ENCODE data around the gene POC5.

- TF ChIP-seq CTCF (IDR thresholded peaks at IDR 0.05; ENCODE audit: low read depth, low read length) (no peak), POLR2A (IDR thresholded peaks at IDR 0.05; ENCODE audit: extremely low read depth, insufficient read length) (no peak), MYC (IDR thresholded peaks at IDR 0.05; ENCODE audit: low read depth, low read length) (no peak)
Observed at GRCh38 chr5:75733767-75734166, 16.5 kb upstream of the POC5 start.

Data from NB4 (cell line).